ENCODE data around the gene PODNL1.
A peak's percentile ranks its signal among the peaks of the same experiment; 100 is the strongest.
"Not testable (repeated sequence)": the region's sequence is repeated elsewhere in the genome, so short reads cannot be mapped to it uniquely, and the experiment has no call there.

The PODNL1 gene, protein sequence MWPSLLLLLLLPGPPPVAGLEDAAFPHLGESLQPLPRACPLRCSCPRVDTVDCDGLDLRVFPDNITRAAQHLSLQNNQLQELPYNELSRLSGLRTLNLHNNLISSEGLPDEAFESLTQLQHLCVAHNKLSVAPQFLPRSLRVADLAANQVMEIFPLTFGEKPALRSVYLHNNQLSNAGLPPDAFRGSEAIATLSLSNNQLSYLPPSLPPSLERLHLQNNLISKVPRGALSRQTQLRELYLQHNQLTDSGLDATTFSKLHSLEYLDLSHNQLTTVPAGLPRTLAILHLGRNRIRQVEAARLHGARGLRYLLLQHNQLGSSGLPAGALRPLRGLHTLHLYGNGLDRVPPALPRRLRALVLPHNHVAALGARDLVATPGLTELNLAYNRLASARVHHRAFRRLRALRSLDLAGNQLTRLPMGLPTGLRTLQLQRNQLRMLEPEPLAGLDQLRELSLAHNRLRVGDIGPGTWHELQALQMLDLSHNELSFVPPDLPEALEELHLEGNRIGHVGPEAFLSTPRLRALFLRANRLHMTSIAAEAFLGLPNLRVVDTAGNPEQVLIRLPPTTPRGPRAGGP

DNA sequence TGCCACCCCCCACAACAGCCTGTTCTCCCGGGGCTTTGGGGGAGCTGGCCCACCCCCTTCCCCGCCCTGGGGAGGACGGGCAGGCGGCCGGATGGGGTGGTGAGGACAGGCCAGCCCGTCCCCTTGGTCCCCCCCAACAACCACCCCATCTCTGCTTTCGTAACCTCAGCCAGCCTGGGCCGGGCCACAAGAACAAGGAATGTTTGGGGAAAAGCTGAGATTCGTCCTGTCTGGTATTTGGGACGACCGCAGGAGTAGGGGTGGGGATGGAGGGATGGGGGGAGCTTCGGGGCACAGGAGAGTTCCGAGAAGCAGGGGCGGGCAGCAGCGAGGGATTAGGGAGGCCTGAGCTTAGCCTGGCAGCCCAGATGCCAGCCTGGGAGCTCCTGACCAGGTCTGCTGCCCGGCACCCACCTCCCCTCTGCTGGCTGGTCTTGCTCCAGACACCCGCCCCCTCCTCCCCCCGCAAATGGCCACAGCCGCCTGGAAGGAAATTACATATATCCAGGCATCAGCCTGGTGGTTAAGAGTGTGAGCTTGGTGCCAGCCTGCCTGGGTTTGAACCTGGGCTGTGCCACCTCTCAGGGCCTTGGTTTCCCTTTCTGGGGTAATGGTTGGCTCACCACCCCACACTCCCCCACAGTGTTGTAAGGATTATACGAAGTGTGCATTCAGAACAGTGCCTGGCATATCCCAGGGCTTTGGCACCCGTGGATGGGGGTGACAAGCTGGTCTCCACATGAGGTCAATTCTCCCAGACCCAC, at the start of gene PODNL1:
Gene PODNL1, minus strand, starts transcription at position 117 of the 764 bp plus-strand sequence. CDS start 236 bp downstream, outside the sequence.
- DNase-seq = no peak

DNA sequence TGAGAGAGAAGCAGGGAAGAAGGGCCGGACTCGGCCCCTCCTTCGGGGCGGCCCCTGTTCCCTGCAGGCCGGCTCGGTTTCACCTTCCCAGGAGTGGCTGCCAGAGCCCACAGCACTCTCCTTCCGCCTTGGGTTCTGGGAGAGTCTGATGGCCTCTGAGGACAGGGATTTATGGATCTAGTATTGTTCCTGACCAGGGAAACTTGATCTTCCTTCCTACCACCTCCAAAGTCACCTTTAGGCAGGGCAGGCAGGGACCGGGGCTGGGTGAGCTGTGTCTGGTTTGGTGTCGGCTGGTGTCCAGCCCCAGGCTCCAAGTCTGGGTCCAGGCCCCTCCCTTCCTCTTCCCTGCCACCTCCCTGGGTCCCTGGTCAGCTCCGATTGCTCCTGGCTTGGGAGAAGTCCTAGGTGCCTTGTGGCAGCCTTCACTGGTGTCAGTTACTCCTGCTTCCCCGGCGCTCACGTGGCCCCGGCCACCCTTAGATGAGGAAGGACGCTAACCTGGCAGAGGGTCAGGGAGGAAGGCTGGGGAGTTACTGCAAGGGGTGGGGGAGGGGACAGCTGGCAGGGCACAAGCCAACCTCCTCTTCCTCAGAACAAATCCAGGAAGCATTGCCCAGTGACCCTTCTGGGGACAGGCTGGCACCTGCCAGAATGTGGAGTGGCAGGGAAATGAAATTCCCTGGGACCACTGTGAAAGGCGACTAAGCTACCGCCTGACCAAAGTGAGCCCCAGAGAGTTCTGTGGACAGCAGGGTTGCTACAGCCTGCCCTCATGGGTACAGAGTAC, 49.1 kb upstream of the PODNL1 start:
- DNase-seq = no peak

DNA sequence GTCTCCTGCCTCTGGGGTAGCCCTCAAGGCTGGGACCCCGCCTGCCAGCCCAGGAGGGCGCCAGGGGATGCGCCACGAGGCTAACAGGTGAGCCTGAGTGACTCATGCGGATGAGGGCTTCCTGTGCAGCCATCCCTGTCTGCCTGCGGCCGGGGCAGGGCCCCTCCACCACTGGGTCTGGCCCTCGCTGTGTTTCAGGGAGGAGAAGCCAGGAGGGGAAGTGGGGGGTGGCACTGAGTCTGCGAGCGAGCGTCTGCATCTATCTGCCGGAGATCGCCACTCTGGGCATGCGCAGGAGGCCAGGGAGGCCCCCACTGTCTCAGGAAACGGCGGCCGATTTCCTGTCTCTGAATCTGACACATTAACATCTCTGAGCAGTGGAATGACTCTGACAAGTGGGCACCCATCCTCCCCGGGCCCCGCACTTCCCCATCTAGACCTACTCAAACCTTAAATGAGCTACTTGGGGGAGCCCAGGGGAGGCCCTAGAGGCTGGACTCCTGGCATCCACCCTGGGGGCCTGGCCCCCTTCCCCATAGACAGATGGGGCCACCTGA, 48.2 kb upstream of the PODNL1 start:
- DNase-seq = peak; percentile 99

GRCh38 chr19:13985771-13986347, 47.6 kb upstream of the PODNL1 start:
- no peak for DNase-seq

DNA sequence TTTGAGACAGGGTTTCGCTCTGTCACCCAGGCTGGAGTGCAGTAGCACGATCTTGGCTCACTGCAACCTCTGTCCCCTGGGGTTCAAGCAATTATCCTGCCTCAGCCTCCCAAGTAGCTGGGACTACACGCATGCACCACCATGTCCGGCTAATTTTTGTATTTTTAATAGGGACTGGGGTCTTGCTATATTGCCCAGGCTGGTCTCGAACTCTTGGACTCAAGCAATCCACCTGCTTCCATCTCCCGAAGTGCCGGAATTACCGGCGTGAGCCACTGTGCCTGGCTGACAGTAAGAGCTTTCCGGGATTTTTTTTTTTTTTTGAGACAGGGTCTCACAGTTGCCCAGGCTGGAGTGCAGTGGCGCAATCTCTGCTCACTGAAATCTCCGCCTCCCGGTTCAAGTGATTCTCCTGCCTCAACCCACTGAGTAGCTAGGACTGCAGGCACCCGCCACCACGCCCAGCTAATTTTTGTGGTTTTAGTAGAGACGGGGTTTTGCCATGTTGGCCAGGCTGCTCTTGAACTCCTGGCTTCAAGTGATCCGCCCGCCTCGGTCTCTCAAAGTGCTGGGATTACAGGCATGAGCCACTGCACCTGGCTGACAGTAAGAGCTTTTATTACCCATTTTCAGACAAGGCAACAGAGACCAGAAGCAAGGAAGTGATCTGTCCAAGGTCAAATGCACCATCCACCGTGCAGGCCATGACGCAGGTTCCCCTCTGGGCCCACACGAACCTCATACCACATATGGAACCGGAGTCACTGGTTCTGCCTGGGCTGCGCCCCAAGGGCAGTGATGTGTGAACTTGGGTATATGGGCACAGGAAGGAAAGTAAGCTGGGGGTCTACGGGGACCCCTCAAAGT, 46.9 kb upstream of the PODNL1 start:
- no peak for DNase-seq

DNA sequence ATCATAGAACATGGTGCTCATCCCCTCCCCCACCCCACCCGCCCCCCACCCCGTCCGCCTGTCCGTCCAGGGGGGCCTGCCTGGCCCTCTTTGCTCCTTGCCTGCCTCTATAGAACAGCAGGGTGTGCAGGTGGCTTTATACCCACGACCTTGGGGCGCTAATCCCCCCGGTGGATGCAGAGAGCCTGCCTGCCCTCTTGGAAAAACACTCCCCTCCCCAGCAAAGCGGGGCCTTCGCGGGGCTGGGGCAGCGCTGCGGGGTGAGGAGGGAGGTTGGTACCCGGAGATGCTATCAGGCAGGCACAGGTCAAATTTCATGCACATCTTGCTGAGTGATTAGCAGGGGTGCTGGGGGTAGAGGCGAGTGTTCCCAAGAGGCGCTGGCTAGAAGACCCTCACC, 46.0 kb upstream of the PODNL1 start:
- no peak for DNase-seq

GRCh38 chr19:13983213-13983889, 45.1 kb upstream of the PODNL1 start:
- no peak for DNase-seq

GRCh38 chr19:13982773-13983172, 44.6 kb upstream of the PODNL1 start:
- no peak for DNase-seq

- DNase-seq = no peak
These were observed 43.8 kb upstream of the PODNL1 start for GRCh38 chr19:13981988-13982501.

- DNase-seq = no peak
These were observed 43.2 kb upstream of the PODNL1 start for GRCh38 chr19:13981467-13981866.

- no peak for DNase-seq
These were observed 42.8 kb upstream of the PODNL1 start for GRCh38 chr19:13981021-13981420.

- no peak for DNase-seq
These were observed 42.1 kb upstream of the PODNL1 start for GRCh38 chr19:13980340-13980739.

DNA sequence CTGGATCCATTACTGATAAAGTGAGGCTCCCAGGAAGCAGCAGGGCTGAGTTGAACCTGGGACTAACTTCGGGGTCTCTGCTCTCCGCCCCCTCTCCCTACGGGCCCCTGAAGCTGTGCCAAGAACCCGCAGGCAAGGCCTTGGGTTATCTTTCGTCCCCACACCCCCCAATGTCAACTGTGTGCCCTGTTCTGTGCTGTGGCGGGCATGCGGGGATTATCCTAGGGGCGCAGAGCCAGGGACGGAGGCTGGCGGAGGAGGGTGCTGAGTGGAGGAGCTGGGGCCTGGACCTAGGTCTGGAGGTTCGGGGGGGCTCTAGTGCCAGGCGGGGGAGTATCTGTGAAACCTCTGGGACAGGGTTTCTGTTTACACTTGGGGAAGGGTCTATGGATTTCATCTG, 41.5 kb upstream of the PODNL1 start:
- no peak for DNase-seq

DNA sequence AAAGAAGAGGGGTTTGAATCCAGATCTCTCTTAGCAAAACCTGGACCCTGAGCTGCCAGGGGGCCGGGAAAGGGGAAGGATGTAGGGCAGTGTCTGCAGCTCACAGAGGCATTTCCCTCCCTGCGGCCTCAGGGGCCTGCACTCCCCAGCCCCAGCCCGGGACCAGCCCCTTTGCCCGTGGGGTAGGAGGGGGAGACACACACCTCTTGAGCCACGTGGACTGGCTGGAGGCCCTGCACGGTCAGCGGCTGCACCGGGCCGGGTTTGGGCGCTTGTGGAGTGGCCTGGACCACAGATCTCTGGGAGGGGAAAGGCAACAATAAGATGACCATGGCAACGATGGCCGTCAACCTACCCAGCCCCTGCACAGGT, 41.0 kb upstream of the PODNL1 start:
- DNase-seq = no peak

DNA sequence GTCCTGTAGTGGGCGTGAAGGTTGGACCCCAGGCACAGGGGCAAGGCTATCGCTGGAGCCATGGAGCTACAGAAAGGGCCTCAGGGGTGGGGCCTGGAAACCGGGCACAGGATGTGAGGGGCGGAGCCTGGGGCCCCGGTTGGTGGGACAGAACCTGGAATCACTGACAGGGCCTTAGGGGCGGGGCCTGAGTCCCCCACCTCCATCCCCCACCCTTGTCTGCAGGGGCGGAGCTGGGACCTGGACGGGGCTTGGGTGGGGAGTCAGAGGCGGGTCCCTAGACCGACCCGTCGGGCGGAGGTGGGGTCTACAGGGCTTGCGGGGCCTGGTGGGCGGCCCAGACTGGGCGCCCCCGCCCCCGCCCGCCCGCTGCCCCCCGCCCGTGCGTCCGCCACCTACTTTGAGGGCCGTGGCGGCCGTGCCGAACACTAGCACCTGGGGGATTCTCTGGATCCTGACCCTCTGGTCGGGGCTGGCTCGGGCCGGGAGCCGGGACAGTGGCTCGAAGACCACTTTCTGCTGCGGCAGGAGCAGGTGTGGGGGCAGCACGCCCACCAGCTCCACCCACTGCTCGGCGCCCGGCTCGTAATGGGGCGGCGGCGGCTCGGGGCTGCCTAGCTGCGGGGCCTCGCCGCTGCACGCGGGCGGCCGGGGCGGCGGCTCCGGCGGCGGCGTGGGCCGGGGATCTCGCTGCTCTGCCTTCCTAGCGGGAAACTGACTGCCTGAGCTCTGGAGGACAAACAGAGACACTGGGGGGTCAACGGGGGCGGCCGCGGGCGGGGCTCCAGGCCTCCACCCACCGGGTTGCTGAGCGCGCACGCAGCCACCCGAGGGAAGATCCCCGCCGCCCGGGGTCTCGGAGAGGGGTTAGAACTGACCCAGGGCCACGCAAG, 40.4 kb upstream of the PODNL1 start:
- DNase-seq = no peak

DNA sequence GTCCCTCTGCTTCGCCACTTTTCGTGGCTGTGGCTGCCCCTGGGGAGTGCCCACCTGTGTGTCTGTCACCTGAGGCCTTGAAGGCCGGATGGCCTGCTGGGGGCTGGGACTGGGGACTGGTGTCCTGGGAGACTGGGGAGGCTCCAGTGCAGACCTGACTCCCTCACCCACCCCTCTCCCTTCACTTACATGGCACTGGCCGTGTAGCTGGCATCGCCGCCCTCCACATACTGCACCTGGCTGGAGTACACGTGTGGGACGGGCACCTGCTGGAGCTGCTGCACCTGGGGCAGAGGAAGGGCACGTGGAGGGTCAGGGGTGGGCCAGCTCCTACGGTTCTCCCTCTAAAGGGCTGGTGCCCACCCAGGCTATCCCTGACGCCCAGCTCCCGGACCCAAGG, 39.6 kb upstream of the PODNL1 start:
- DNase-seq = no peak

DNA sequence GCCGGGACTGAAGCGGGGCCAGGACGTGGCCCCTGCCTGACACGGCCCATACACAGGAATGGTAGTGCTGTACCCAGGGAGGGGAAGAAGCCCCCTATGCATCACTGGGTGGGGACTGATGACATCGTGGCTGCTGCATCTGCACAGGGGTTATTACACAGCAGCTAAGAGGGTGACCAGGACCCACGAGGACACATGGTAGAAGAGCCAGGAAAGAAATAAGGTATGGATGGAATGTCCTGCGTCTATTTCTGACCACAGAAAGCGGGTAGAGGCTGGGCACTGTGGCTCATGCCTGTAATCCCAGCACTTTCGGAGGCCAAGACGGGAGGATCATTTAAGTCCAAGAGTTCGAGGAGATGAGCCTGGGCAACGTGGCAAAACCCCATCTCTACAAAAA, 38.2 kb upstream of the PODNL1 start:
- no peak for DNase-seq

DNA sequence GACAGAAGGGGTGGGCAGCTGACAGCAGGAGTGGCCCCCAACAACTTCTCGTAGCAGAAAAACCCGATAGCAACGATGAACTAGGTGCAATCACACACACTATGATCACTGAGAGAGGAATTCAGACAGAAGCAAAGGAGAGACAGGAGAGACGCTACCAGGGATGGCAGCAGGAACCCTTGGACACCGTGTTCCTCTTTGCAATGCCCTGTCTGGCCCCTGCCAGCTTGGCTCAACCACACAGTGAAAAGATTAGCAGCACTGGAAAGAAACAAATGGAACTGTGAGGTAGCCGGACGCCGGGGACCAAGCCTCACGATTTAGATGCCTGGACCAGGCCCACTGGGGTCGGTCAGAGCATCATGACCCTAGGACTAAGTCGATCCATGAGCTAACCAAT, 37.7 kb upstream of the PODNL1 start:
- DNase-seq = no peak

DNA sequence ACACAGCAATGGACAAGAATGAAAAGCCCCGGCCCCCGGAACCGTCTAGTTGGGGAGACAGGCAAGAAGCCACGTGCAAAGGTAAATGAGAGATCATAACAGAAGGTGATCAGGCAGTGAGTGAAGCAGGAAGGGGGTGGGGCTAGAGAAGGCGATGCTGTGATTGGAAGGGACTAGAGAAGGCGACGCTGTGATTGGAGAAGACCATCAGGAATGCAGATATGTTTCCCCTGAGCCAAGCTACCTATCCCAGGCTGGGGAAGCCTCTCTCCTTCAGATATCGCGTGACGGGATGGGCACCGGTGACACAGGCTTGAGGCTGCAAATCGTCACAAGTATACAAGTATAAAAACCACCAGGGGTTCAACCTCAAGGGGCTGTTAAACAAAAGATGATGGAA, 35.9 kb upstream of the PODNL1 start:
- DNase-seq = no peak

DNA sequence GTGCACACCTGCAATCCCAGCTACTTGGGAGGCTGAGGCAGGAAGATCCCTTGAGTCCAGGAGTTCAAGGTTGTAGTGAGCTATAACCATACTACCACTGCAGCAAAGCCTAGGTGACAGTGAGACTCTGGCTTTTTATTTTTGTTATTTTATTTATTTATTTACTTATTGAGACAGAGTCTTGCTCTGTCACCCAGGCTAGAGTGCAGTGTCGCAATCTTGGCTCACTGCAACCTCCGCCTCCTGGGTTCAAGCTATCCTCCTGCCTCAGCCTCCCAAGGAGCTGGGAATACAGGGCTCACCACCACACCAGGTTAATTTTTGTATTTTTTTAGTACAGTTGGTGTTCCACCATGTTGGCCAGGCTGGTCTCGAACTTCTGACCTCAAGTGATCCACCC, 35.3 kb upstream of the PODNL1 start:
- DNase-seq = not testable (repeated sequence)

Measured in stimulated activated CD4-positive, alpha-beta T cell treated with anti-CD3 and anti-CD28 coated beads, Interleukin-1b, Interleukin-23, amount 100 ng/mL, for 48 hours (primary cell).